Activated T-helper 1 cell treated with anti-CD3 and anti-CD28 coated beads, Interleukin-12 subunit alpha, Interleukin-12 subunit beta, Interleukin-2, Interleukin-4 antibody, amounts not matched to agents 30 ng/mL and 10 ng/mL and 1 ng/mL, durations not matched to agents 14 hours and 24 hours and 36 hours (primary cell): ENCODE data around the gene VHLL. TPM values are rescaled to one million over a fixed set of nuclear protein-coding genes. Genes with fewer than 3 reads are reported as not detected.
"Not testable (repeated sequence)": the region's sequence is repeated elsewhere in the genome, so short reads cannot be mapped to it uniquely, and the experiment has no call there.

ENCODE experiments used
- DNase-seq: peaks from one replicate; pipeline ENCODE4 v3.0.0; 2021; ENCODE audit warnings: low spot score
- H3K27ac Mint-ChIP-seq: one replicate; pipeline ENCODE4 v1.8.0; 2021; ENCODE audit warnings: mild to moderate bottlenecking, mixed read lengths
- H3K27me3 Mint-ChIP-seq: one replicate; pipeline ENCODE4 v1.8.0; 2022; ENCODE audit warnings: mild to moderate bottlenecking, moderate library complexity, mixed read lengths; ENCODE audit not compliant: insufficient read depth
- H3K36me3 Mint-ChIP-seq: one replicate; pipeline ENCODE4 v1.8.0; 2021; ENCODE audit warnings: low read depth, mixed read lengths
- H3K4me1 Mint-ChIP-seq: one replicate; pipeline ENCODE4 v1.8.0; 2021; ENCODE audit warnings: low read depth, mixed read lengths
- H3K4me3 Mint-ChIP-seq: one replicate; pipeline ENCODE4 v1.8.0; 2021; ENCODE audit warnings: mild to moderate bottlenecking, moderate library complexity, mixed read lengths
- H3K9me3 Mint-ChIP-seq: one replicate; pipeline ENCODE4 v1.8.0; 2021; ENCODE audit warnings: mixed read lengths
- intact Hi-C: fragments of 100-400 bp; cut with micrococcal nuclease; formaldehyde crosslinking; loops from one replicate; pipeline ENCODE4 v1.15.1; 2024
- total RNA-seq: library from RNA; stranded (reverse); gene quantifications from 2 replicates; pipeline ENCODE4 v1.2.3, GENCODE V29; 2022

VHLL gene
- 0.56 TPM in 1 of 2 replicates, not detected in the other for total RNA-seq

DNA sequence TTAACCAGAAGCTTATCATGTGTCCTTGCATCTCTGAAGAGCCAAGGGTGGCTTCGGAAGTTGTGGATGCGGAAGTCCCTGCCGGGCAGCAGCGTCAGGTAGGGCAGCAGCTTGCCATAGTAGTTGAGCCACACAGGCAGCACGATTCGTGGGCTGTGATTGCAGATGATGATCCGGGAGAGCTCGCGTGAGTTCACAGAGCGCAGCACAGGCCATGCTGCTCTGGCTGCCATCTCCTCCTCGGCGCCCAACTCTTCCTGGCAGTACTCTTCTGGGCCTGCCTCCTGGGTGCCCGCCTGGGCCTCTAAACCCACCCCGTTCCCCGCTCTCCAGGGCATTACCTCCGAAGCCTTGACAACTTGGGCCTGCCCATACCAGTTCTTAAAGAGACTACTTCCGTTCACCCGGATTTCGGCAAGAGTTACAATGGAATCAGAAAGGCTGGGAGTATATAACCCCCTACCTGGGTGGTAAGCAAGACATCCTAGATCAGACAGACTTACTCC is at the start of gene VHLL:
Gene VHLL, minus strand, starts transcription at position 456 of the 506 bp plus-strand sequence. Its CDS starts 118 bp downstream, at position 338.
- H3K36me3 Mint-ChIP-seq: no peaks in the 10 kb centered on the region
- H3K4me3 Mint-ChIP-seq: no peak within 1 kb of the TSS
- intact Hi-C loops: no loop called here
- no peak within 1 kb of the TSS for H3K27ac Mint-ChIP-seq
- peaks cover 15% of the 10 kb centered on the region for H3K4me1 Mint-ChIP-seq
- no peaks in the 10 kb centered on the region for H3K9me3 Mint-ChIP-seq
- no peak for DNase-seq
- no peaks in the 10 kb centered on the region for H3K27me3 Mint-ChIP-seq

DNA sequence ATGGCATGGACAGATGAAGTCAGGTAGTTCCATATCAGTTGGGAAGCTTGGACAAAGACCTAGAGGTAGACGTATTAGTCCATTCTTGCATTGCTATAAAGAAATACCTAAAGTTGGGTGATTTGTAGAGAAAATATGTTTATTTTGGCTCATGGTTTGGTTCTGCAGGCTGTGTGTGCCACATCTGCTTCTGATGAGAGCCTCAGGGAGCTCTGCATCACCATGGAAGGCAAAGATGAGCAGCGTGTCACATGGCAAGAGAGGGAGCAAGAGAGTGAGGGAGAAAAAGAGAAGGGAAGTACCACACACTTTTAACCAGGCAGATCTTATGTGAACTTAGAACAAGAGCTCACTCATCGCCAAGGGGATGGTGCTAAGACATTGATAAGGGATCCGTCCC is 48.2 kb upstream of the VHLL start:
- Mint-ChIP-seq H3K9me3 (no peaks in the 10 kb centered on the region), H3K27me3 (peaks cover 42% of the 10 kb centered on the region), H3K4me1 (no peaks in the 10 kb centered on the region), H3K36me3 (no peaks in the 10 kb centered on the region), H3K4me3 (no peak overlapping the region), H3K27ac (no peak overlapping the region)
- no peak for DNase-seq
- intact Hi-C loops: no loop called here

DNA sequence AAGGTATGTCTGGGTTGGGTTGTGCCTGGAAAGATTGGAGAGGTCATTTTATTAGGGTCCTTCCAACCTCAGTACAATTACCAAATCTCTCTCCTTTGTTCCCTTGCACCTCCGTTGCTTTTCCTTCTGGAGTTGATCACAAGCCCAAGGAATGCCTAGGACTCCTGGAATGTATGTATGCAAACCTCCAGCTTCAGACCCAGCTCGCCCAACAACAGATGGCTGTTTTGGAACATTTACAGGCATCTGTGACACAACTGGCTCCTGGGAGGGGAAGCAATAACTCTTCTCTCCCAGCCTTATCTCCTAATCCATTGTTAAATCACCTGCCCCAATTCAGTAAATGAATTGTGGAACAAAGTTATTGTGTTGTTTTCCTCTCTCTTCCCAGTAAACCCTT is 47.5 kb upstream of the VHLL start:
- Mint-ChIP-seq H3K9me3 (no peaks in the 10 kb centered on the region), H3K27ac (no peak overlapping the region), H3K36me3 (no peaks in the 10 kb centered on the region), H3K4me3 (no peak overlapping the region), H3K4me1 (no peaks in the 10 kb centered on the region), H3K27me3 (peaks cover 39% of the 10 kb centered on the region)
- DNase-seq: no peak
- intact Hi-C loops: no loop called here

DNA sequence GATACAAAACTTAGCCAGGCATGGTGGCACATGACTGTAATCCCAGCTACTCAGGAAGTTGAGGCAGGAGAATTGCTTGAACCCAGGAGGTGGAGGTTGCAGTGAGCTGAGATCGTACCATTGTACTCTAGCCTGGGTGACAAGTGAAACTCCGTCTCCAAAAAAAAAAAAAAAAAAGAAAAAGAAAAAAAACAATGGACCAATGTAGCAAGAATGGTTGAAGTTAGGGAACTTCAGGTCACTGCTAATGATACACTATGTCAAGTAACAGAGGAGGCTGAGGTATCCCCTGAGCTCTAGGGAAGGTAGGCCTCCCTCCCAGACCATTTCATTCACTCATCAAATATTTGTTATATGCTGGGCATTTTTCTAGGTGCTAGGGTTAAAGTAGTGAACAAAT is 46.9 kb upstream of the VHLL start:
- H3K4me1 Mint-ChIP-seq, intact Hi-C loops, DNase-seq, H3K4me3 Mint-ChIP-seq, H3K27ac Mint-ChIP-seq, H3K9me3 Mint-ChIP-seq, H3K36me3 Mint-ChIP-seq: not testable (repeated sequence)
- H3K27me3 Mint-ChIP-seq: peaks cover 35% of the 10 kb centered on the region

DNA sequence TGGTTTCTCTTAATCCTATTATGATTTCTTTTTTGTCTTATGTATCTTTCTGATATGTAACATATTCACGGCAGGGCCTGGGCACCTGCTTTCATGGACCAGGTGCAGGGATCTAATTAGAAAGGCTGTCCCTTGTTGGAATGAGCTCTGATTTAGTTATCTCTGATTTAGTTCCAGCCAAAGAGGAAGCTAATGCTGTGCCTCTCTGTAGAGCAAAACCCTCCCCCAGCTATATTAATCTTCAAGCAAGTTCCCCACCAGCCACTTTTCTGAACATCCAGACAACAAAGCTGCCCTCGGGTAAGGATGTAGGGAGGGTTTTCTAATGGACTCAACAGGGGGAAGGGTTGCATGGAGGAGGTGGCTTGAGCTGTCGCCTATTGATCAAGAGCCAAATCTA is 45.3 kb upstream of the VHLL start:
- Mint-ChIP-seq H3K36me3 (no peaks in the 10 kb centered on the region), H3K9me3 (no peaks in the 10 kb centered on the region), H3K27me3 (peaks cover 34% of the 10 kb centered on the region), H3K4me3 (no peak overlapping the region), H3K27ac (no peak overlapping the region), H3K4me1 (no peaks in the 10 kb centered on the region)
- DNase-seq: no peak
- intact Hi-C loops: no loop called here

DNA sequence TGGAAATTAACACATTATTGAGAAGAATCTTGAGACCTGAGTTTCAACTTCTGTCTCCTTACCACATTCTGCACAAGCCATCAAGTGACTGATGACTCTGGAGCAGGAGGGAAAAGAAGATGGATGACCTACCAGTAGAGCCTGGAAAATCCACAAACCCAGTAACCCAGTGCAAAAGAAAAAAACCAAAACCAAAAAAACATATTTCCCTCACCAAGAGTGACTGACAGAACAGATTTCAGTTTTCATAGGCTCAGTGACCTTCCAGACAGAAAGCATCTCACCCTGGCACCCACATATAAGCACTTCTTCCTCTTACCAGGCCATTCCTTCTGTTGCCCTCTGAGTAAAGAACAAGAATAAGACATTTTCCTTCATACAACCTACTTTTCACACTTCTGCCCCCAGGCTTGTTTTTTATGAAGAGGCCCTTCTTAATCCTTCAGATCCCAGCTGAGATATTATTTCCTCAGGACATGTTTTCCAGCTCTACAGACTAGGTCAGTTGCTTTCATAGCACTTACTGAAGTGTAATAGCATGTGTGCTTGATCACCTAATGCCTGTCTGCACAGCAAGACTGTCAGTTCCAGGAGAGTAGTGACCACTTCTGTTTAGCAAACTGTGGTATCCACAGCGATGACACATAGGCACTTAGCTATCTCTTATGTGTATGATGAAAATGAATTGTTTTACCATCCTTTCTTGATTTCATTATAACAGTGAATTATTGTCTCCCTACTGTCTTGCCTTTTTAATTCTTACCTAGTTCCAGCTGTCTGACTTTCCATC is 43.3 kb upstream of the VHLL start:
- H3K4me1 Mint-ChIP-seq: peaks cover 11% of the 10 kb centered on the region
- H3K4me3 Mint-ChIP-seq: no peak overlapping the region
- peaks cover 17% of the 10 kb centered on the region for H3K27me3 Mint-ChIP-seq
- intact Hi-C loops: no loop called here
- H3K9me3 Mint-ChIP-seq: no peaks in the 10 kb centered on the region
- DNase-seq: no peak
- H3K27ac Mint-ChIP-seq: no peak overlapping the region
- peaks cover 7% of the 10 kb centered on the region for H3K36me3 Mint-ChIP-seq

DNA sequence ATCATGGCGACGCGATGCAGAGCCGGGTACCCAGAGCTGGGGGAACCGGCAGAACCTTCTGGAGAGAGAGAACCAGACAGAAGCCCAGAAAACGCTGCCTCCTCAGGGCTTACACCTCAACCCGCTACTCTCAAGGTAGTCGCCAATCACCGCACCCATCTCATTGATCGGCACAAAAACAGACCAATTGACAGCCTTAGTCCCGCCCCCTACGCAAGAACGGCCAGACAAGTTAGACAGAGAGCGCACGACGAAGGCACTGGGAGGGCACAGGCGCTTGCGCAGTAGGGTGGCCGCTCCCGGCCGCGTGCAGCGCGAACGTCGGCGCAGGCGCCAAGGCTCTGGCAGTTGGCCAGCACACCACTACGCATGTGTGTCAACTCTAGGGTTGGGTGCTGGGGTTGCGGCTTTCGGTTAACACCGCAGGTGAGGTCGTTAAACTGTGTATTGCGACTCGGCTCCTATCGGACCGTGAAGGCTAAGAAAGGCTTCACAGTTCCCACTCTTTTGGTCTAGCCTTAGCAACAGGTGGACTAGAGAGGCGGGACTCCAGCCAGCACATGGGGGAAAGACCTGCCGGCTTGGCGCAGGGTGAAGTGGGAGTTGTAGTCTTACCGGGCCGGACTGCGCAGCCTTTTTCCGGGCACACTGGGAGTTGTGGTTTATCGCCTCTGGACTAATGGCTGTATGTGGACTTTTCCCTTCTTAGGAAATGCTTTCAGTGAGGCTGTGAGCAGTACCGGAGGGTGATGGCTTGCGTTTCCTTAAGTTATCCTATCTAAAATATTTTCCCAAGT is 39.3 kb upstream of the VHLL start, which contains the start of the genes CCT3 and TSACC:
Gene CCT3, minus strand, starts transcription at position 113 of the 797 bp plus-strand sequence. Its CDS starts 108 bp downstream, at position 5.
Gene TSACC, plus strand, starts transcription at position 347 of the 797 bp plus-strand sequence. CDS start 1,232 bp downstream, outside the sequence.
- H3K27ac Mint-ChIP-seq: peak within 1 kb of the TSS; percentile 95
- peak; percentile 99 for DNase-seq
- H3K4me3 Mint-ChIP-seq: peak within 1 kb of the TSS; percentile 98
- peaks cover 5% of the 10 kb centered on the region for H3K27me3 Mint-ChIP-seq
- peaks cover 41% of the 10 kb centered on the region for H3K4me1 Mint-ChIP-seq
- intact Hi-C loops: loop anchor here (1.0 to 10.0 kb wide), 12 partner anchors 43 to 429 kb away; partner anchors contain the start of genes GLMP, ISG20L2, KHDC4 and LAMTOR2
- peaks cover 39% of the 10 kb centered on the region for H3K36me3 Mint-ChIP-seq
- no peaks in the 10 kb centered on the region for H3K9me3 Mint-ChIP-seq

DNA sequence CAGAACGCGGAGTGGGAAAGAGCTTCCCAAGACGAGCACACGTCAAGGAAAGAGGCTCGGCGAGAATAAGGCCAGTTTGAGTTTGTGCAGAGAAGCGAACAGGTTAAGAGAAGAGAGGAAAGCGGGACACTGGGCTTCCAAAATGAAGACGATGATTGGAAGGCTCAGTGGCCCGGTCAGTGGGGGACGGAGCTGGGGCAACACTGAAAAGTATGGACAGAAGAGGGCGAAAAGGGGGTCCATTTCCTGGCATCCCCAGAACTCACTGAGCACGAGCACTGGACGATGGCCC is 38.7 kb upstream of the VHLL start:
- Mint-ChIP-seq H3K4me1 (peaks cover 41% of the 10 kb centered on the region), H3K4me3 (peak overlapping the region; percentile 98), H3K36me3 (peaks cover 42% of the 10 kb centered on the region), H3K27ac (peak overlapping the region; percentile 95), H3K9me3 (no peaks in the 10 kb centered on the region), H3K27me3 (peaks cover 2% of the 10 kb centered on the region)
- no peak for DNase-seq
- intact Hi-C loops: loop anchor here (1.0 to 10.0 kb wide), 12 partner anchors 43 to 429 kb away; partner anchors contain the start of genes GLMP, ISG20L2, KHDC4 and LAMTOR2

DNA sequence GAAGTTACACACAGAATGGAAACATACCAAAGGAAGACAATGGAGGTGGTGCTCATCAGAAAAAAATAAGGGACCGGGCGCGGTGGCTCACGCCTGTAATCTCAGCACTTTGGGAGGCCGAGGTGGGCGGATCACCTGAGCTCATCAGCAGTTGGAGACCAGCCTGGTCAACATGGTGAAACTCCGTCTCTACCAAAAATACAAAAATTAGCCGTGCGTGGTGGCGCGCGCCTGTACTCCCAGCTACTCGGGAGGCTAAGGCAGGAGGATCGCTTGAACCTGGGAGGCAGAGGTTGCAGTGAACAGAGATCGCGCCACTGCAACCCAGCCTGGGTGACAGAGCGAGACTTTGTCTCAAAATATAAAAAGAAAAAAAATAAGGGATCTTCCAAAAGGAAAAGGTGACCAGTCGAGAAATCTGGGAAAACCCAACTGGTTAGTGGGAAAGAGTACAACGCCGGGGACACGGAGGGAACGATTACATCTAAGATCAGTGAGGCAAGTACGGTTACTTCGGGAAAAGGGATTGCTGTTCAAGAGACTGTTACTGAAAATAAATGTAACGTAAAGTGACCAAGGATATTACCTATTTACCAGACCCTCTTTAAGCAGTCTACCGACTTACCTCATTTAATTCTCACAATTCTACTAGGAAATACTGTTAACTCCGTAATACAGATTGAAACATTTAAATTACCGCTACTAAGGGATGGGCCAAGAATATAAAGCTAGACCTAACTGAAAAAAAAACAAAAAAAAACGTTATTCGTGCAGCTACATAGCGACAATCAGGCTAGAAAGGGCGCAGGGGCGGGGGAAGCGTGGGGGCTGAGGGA is 38.2 kb upstream of the VHLL start:
- Mint-ChIP-seq H3K9me3 (no peaks in the 10 kb centered on the region), H3K27me3 (no peaks in the 10 kb centered on the region)

DNA sequence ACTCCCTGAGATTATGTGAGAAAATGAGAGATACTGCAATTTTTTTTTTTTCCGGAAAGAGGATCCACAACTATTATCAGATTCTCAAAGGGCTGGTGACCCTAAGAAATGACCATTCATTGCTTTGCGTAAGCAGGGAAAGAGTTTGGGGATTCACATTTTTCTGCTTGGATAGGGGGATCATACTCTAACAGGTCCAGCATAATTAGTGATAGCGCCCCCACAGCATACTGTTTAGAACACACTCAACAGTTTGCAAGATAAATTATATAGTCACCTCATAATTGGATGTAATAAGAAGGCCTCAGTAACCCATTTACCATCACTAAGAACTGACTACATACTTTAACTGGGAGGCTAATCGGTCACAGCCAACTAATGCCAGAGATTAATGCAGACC is 37.1 kb upstream of the VHLL start:
- intact Hi-C loops: loop anchor here (10.0 kb wide), 1 partner anchor 401 kb away; the partner anchor contains the start of gene KHDC4
- Mint-ChIP-seq H3K27ac (no peak overlapping the region), H3K4me1 (peaks cover 41% of the 10 kb centered on the region), H3K9me3 (no peaks in the 10 kb centered on the region), H3K27me3 (no peaks in the 10 kb centered on the region), H3K36me3 (peaks cover 50% of the 10 kb centered on the region), H3K4me3 (peak overlapping the region; percentile 98)
- DNase-seq: no peak

More for the DNA sequence above, 38.2 kb upstream of the VHLL start:
- Mint-ChIP-seq H3K36me3 (peaks cover 46% of the 10 kb centered on the region), H3K4me1 (peaks cover 41% of the 10 kb centered on the region), H3K27ac (peak overlapping the region; percentile 95), H3K4me3 (peak overlapping the region; percentile 98)
- intact Hi-C loops: loop anchor here (10.0 kb wide), 1 partner anchor 402 kb away; the partner anchor contains the start of gene KHDC4
- no peak for DNase-seq

DNA sequence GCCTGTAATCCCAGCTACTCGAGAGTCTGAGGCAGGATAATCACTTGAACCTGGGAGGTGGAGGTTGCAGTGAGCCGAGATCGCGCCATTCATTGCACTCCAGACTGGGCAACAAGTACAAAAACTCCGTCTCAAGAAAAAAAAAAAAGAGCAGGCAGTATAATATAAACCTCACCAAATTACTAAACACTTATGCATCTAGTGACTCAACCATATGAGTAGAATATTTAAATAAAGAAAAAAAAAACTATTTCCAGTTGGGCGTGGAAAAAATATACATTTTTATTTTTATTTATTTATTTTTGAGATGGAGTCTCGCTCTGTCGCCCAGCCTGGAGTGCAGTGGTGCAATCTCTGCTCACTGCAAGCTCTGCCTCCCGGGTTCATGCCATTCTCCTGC is 24.1 kb upstream of the VHLL start:
- H3K27ac Mint-ChIP-seq, H3K4me3 Mint-ChIP-seq, DNase-seq, intact Hi-C loops, H3K27me3 Mint-ChIP-seq, H3K9me3 Mint-ChIP-seq, H3K4me1 Mint-ChIP-seq: not testable (repeated sequence)
- H3K36me3 Mint-ChIP-seq: peaks cover 32% of the 10 kb centered on the region

DNA sequence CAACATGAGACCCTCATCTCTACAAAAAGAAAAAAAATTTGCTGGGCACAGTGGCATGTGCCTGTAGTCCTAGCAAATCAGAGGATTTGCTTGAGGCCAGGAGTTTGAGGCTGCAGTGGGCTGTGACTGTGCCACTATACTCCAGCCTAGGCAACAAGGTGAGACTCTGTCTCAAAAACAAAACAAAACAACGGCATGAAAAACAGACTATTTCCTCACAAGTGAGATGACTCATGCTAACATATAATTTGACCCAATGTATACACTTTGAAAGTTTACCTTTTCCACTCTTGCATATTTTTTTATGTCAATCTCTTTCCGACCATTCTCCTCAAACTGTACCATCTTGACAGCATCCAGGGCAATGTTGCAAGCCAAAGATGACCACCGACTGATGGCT is 21.5 kb upstream of the VHLL start:
- no peaks in the 10 kb centered on the region for H3K4me1 Mint-ChIP-seq
- no peak overlapping the region for H3K4me3 Mint-ChIP-seq
- no peaks in the 10 kb centered on the region for H3K9me3 Mint-ChIP-seq
- peak overlapping the region; percentile 3 for H3K27ac Mint-ChIP-seq
- no peak for DNase-seq
- H3K27me3 Mint-ChIP-seq: no peaks in the 10 kb centered on the region
- intact Hi-C loops: no loop called here
- H3K36me3 Mint-ChIP-seq: peaks cover 44% of the 10 kb centered on the region
